NCI-H1436 (cell line): ENCODE measurements around the gene PTCD1.

Experiments used
- DNase-seq: peaks from one replicate; lab custom pipeline; 2025; lab: John Stamatoyannopoulos, UW

PTCD1 gene

GRCh38 chr7:99368750-99369389 is 69.7 kb downstream of the PTCD1 start:
- no peak for DNase-seq
